Muscle layer of colon (tissue), 2 donors: ENCODE measurements around the gene GJC1.
"Not testable (repeated sequence)": the region's sequence is repeated elsewhere in the genome, so short reads cannot be mapped to it uniquely, and the experiment has no call there.

Experiments
- H3K27ac ChIP-seq: one replicate; pipeline ENCODE4 v1.7.0; 2013; ENCODE audit warnings: low read depth, mild to moderate bottlenecking, low read length, moderate library complexity
- H3K27me3 ChIP-seq, 2 donors: one replicate each; pipeline ENCODE4 v1.7.0; 2013; ENCODE audit warnings: low read length in 2 of 2, mild to moderate bottlenecking in 2 of 2; ENCODE audit not compliant: insufficient read depth in 2 of 2, control insufficient read depth in 1 of 2
- H3K36me3 ChIP-seq: one replicate; pipeline ENCODE4 v1.7.0; 2013; ENCODE audit warnings: mild to moderate bottlenecking, low read length; ENCODE audit not compliant: insufficient read depth
- H3K4me1 ChIP-seq: one replicate; pipeline ENCODE4 v1.7.0; 2013; ENCODE audit warnings: mild to moderate bottlenecking, low read length; ENCODE audit not compliant: insufficient read depth
- H3K4me3 ChIP-seq, 2 donors: one replicate each; pipeline ENCODE4 v1.7.0; 2013; ENCODE audit warnings: low read length in 2 of 2, low read depth in 1 of 2, mild to moderate bottlenecking in 1 of 2, moderate library complexity in 1 of 2
- H3K9ac ChIP-seq: one replicate; pipeline ENCODE4 v1.7.0; 2013; ENCODE audit warnings: low read length
- H3K9me3 ChIP-seq: one replicate; pipeline ENCODE4 v1.7.0; 2013; ENCODE audit warnings: mild to moderate bottlenecking, low read length
- donor health status: abdominal sarcoma.
- donor health status: Adenocarcinoma of cecum.

Gene GJC1

DNA sequence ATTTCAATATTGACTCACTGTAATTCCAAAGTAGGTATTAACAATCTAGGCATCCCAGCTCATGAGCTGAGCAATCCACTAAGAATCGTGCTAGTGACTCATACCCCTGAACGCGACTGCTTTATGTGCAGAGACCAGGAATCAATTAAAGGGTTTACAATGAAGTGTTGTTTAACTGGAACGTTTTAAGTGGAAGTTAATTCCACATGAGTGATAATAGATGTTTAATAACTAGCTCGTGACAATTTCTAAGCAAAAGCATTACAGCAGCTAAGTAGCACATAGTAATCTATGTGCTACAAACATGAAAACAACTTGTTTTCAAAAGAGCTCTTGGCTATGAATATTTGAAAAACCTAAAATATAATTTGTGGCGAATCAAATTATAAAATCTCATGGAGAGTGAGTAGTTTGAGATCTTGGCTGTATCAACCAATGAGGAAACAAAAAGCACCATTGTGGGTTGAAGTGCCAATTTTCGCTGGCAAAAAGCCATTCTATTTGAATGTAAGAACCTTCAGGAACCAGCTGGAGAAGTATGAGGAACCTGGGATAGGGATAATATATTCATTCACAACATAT is 9.4 kb downstream of the GJC1 start:
- H3K4me3 ChIP-seq, result no peak overlapping the region
- peaks cover 22% of the 10 kb centered on the region for H3K4me1 ChIP-seq
- peak overlapping the region; percentile 45 for H3K27ac ChIP-seq
- no peak overlapping the region for H3K9ac ChIP-seq
- no peaks in the 10 kb centered on the region for H3K9me3 ChIP-seq
- H3K36me3 ChIP-seq, result no peaks in the 10 kb centered on the region
- no peaks in the 10 kb centered on the region for H3K27me3 ChIP-seq

DNA sequence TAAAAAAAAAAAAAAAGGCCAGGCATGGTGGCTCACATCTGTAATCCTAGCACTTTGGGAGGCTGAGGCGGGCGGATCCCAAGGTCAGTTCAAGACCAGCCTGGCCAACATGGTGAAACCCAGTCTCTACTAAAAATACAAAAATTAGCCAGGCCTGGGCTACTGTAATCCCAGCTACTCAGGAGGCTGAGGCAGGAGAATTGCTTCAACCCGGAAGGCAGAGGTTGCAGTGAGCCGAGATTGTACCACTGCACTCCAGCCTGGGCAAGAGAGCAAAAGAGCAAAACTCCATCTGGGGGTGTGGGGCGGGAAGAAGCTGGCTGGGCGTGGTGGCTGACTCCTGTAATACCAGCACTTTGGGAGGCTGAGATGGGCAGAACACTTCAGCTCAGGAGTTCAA is 11.6 kb downstream of the GJC1 start:
- H3K4me1 ChIP-seq, result peaks cover 26% of the 10 kb centered on the region
- H3K9me3 ChIP-seq, H3K4me3 ChIP-seq, H3K36me3 ChIP-seq, H3K9ac ChIP-seq, H3K27ac ChIP-seq, H3K27me3 ChIP-seq: not testable (repeated sequence)

- Histone ChIP-seq H3K9ac (no peak overlapping the region), H3K36me3 (no peaks in the 10 kb centered on the region), H3K27me3 (no peaks in the 10 kb centered on the region), H3K4me1 (peaks cover 25% of the 10 kb centered on the region), H3K4me3 (no peak overlapping the region), H3K9me3 (no peaks in the 10 kb centered on the region), H3K27ac (peak overlapping the region; percentile 68)
Observed at GRCh38 chr17:44812263-44812662, 17.8 kb downstream of the GJC1 start.

DNA sequence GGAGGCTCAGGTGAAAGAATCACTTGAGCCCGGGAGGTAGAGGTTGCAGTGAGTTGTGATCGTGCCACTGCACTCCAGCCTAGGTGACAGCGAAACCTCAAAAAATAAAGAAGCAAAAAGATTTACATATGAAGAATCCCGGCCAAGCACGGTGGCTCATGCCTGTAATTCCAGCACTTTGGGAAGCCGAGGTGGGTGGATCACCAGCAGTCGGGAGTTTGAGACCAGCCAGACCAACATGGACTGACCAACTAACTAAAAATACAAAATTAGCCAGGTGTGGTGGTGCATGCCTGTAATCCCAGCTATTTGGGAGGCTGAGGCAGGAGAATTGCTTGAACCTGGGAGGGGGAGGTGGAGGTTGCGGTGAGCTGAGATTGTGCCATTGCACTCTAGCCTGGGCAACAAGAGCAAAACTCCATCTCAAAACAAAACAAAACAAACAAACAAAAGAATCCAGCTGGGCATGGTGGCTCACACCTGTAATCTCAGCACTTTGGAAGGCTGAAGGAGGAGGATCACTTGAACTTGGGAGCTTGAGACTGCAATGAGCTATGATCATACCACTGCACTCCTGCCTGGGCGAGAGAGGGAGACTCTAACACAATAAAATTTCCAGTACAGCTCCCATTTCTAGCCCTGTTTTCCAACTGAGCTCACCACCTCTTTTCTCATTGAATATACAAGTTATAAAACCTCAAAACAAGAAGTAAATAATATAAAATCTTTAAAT is 21.3 kb downstream of the GJC1 start:
- H3K9me3 ChIP-seq, H3K27me3 ChIP-seq, H3K4me3 ChIP-seq, H3K36me3 ChIP-seq, H3K9ac ChIP-seq: not testable (repeated sequence)
- peak overlapping the region; percentile 88 for H3K27ac ChIP-seq
- H3K4me1 ChIP-seq, result peaks cover 53% of the 10 kb centered on the region

DNA sequence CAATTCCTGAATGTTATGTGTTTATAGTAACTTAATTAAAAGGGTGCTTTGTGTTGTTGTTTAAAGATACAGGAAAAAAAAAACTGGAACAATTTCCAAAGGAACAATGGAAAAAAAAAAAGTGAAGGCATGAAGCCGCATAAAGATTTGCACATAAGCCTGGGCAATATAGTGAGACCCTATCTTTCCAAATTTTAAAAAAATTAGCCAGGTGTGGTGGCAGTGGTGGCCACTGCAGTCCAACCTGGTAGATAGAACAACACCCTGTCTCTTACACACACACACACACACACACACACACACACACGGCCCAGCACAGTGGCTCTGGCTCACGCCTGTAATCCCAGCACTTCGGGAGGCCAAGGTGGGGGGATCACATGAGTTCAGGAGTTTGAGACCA is 21.9 kb downstream of the GJC1 start:
- H3K36me3 ChIP-seq, result peaks cover 9% of the 10 kb centered on the region
- H3K9ac ChIP-seq, result no peak overlapping the region
- H3K9me3 ChIP-seq, result no peaks in the 10 kb centered on the region
- no peaks in the 10 kb centered on the region for H3K27me3 ChIP-seq
- H3K4me3 ChIP-seq, result no peak overlapping the region
- H3K27ac ChIP-seq, result peak overlapping the region; percentile 88
- H3K4me1 ChIP-seq, result peaks cover 59% of the 10 kb centered on the region

GRCh38 chr17:44807817-44808155 is 22.3 kb downstream of the GJC1 start:
- peaks cover 63% of the 10 kb centered on the region for H3K4me1 ChIP-seq
- no peak overlapping the region for H3K9ac ChIP-seq
- no peaks in the 10 kb centered on the region for H3K27me3 ChIP-seq
- H3K27ac ChIP-seq, result peak overlapping the region; percentile 88
- no peak overlapping the region for H3K4me3 ChIP-seq
- H3K9me3 ChIP-seq, result no peaks in the 10 kb centered on the region
- peaks cover 9% of the 10 kb centered on the region for H3K36me3 ChIP-seq

GRCh38 chr17:44807093-44807816 is 22.8 kb downstream of the GJC1 start:
- Histone ChIP-seq H3K4me1 (peaks cover 68% of the 10 kb centered on the region), H3K27ac (peak overlapping the region; percentile 88), H3K36me3 (peaks cover 9% of the 10 kb centered on the region), H3K9me3 (no peaks in the 10 kb centered on the region), H3K4me3 (no peak overlapping the region), H3K9ac (no peak overlapping the region), H3K27me3 (no peaks in the 10 kb centered on the region)

GRCh38 chr17:44804302-44805089 is 25.6 kb downstream of the GJC1 start:
- Histone ChIP-seq H3K36me3 (peaks cover 13% of the 10 kb centered on the region), H3K9ac (no peak overlapping the region), H3K9me3 (no peaks in the 10 kb centered on the region), H3K4me3 (peak overlapping the region in 1 of 2 donors; percentile 5), H3K27me3 (no peaks in the 10 kb centered on the region), H3K4me1 (peaks cover 82% of the 10 kb centered on the region), H3K27ac (peak overlapping the region; percentile 88)

DNA sequence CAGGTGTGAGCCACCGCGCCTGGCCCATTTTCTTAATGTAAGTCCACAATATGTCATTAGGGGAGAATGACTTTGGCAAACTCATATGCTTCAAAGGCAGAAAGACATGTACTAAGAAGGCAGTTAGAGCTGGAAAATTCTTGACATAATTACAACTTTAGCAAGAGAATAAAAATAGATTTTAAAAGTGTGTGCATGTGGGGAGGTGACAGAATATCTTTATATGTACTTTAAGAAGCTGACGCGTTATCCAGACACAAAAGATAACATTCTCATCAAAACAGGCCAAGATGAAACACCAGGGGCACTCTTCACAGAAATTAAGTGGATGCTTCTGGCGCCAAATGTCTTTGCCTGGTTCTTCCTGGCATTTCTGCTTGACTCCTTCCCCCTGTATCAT is 28.2 kb downstream of the GJC1 start:
- H3K27me3 ChIP-seq, result no peaks in the 10 kb centered on the region
- peak overlapping the region; percentile 84 for H3K27ac ChIP-seq
- no peak overlapping the region for H3K4me3 ChIP-seq
- peaks cover 82% of the 10 kb centered on the region for H3K4me1 ChIP-seq
- peaks cover 13% of the 10 kb centered on the region for H3K36me3 ChIP-seq
- peak overlapping the region; percentile 31 for H3K9ac ChIP-seq
- no peaks in the 10 kb centered on the region for H3K9me3 ChIP-seq

- Histone ChIP-seq H3K36me3 (peaks cover 4% of the 10 kb centered on the region), H3K27me3 (no peaks in the 10 kb centered on the region), H3K4me1 (peaks cover 63% of the 10 kb centered on the region), H3K9ac (peak overlapping the region; percentile 62), H3K9me3 (no peaks in the 10 kb centered on the region), H3K27ac (peak overlapping the region; percentile 94), H3K4me3 (peak overlapping the region in 1 of 2 donors; percentile 39)
Observed at GRCh38 chr17:44798356-44798755, 31.7 kb downstream of the GJC1 start.

DNA sequence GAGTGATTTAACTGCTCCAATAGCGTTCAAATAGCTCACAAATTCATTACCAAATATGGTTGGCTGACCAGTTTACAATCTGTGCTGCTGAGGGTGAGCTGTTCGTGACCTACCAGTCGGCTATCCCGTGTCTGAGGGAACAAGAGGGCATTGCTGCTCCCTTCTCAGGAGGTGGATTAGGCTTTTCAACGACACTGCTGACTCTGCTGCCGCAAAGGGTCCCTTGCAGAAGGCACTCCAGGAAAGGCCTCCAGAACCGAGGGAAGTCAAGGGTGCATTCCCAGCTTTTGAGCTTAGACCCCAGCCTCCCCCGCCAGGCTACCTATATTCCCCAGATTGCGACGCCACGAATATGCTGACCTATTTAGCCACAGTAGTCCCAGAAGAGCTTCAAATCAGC is 32.3 kb downstream of the GJC1 start:
- H3K27me3 ChIP-seq, result no peaks in the 10 kb centered on the region
- peaks cover 4% of the 10 kb centered on the region for H3K36me3 ChIP-seq
- peaks cover 57% of the 10 kb centered on the region for H3K4me1 ChIP-seq
- H3K9ac ChIP-seq, result peak overlapping the region; percentile 62
- peak overlapping the region; percentile 94 for H3K27ac ChIP-seq
- no peaks in the 10 kb centered on the region for H3K9me3 ChIP-seq
- peak overlapping the region in 1 of 2 donors; percentile 39 for H3K4me3 ChIP-seq
